Activated CD4-positive, alpha-beta T cell treated with anti-CD3 and anti-CD28 coated beads, Interleukin-2, amount 50 U/mL, for 24 hours (primary cell): ENCODE measurements around the gene PITPNC1.
"Not testable (repeated sequence)": the region's sequence is repeated elsewhere in the genome, so short reads cannot be mapped to it uniquely, and the experiment has no call there.

Source experiments
- DNase-seq, 2 donors: peaks; one replicate each; pipeline ENCODE4 v3.0.0-alpha.2; 2020; ENCODE audit warnings: low read depth in 1 of 2, low spot score in 1 of 2

Gene PITPNC1

GRCh38 chr17:67639979-67640378 lies 262.9 kb downstream of the PITPNC1 start:
- DNase-seq, result no peak

- no peak for DNase-seq
Measured at GRCh38 chr17:67642488-67642887, 265.4 kb downstream of the PITPNC1 start.

GRCh38 chr17:67644061-67644460 lies 267.0 kb downstream of the PITPNC1 start:
- no peak for DNase-seq

GRCh38 chr17:67645195-67645594 lies 268.1 kb downstream of the PITPNC1 start:
- not testable (repeated sequence) for DNase-seq

- no peak for DNase-seq
Measured at GRCh38 chr17:67646472-67646871, 269.4 kb downstream of the PITPNC1 start.

- no peak for DNase-seq
Measured at GRCh38 chr17:67647482-67647881, 270.4 kb downstream of the PITPNC1 start.

GRCh38 chr17:67648032-67648905 lies 271.2 kb downstream of the PITPNC1 start:
- DNase-seq, result no peak

GRCh38 chr17:67648906-67649295 lies 271.8 kb downstream of the PITPNC1 start:
- not testable (repeated sequence) for DNase-seq

GRCh38 chr17:67649891-67650290 lies 272.8 kb downstream of the PITPNC1 start:
- DNase-seq, result no peak

GRCh38 chr17:67651218-67651579 lies 274.1 kb downstream of the PITPNC1 start:
- DNase-seq, result not testable (repeated sequence)

GRCh38 chr17:67652433-67652832 lies 275.4 kb downstream of the PITPNC1 start:
- no peak for DNase-seq

- DNase-seq, result no peak
Measured at GRCh38 chr17:67655478-67656148, 278.5 kb downstream of the PITPNC1 start.

- no peak for DNase-seq
Measured at GRCh38 chr17:67656494-67657203, 279.6 kb downstream of the PITPNC1 start.

GRCh38 chr17:67657596-67657995 lies 280.5 kb downstream of the PITPNC1 start:
- no peak for DNase-seq

- no peak for DNase-seq
Measured at GRCh38 chr17:67658265-67658664, 281.2 kb downstream of the PITPNC1 start.

- no peak for DNase-seq
Measured at GRCh38 chr17:67659028-67659427, 281.9 kb downstream of the PITPNC1 start.

- DNase-seq, result no peak
Measured at GRCh38 chr17:67662712-67663111, 285.6 kb downstream of the PITPNC1 start.

- no peak for DNase-seq
Measured at GRCh38 chr17:67663457-67663856, 286.4 kb downstream of the PITPNC1 start.

GRCh38 chr17:67666028-67666427 lies 288.9 kb downstream of the PITPNC1 start:
- DNase-seq, result no peak

GRCh38 chr17:67666710-67667109 lies 289.6 kb downstream of the PITPNC1 start:
- no peak for DNase-seq

GRCh38 chr17:67671493-67671892 lies 294.4 kb downstream of the PITPNC1 start:
- DNase-seq, result no peak
